Cardiac fibroblast (primary cell): Measurements from ENCODE around the gene ADGRL4.
A peak's percentile ranks its signal among the peaks of the same experiment; 100 is the strongest.

Experiments used
- DNase-seq, 2 donors: peaks; one replicate each; pipeline versions ENCODE4 v3.0.0 to v3.0.0-alpha.2; 2010; ENCODE audit warnings: low read depth in 2 of 2
- H3K4me3 ChIP-seq, 2 donors: replicated peaks in 1 of 2; 1 replicate in 1 of 2; 2 replicates in 1 of 2; pipeline ENCODE4 v1.5.1; 2011; ENCODE audit warnings: low read depth in 2 of 2, low read length in 2 of 2, mild to moderate bottlenecking in 2 of 2, moderate library complexity in 1 of 2
- TF ChIP-seq, protein P1 (sequence below): IDR thresholded peaks from one replicate; pipeline ENCODE4 v1.5.1; 2011; ENCODE audit warnings: low read depth, mild to moderate bottlenecking, low read length, inconsistent platforms

The ADGRL4 gene

DNA sequence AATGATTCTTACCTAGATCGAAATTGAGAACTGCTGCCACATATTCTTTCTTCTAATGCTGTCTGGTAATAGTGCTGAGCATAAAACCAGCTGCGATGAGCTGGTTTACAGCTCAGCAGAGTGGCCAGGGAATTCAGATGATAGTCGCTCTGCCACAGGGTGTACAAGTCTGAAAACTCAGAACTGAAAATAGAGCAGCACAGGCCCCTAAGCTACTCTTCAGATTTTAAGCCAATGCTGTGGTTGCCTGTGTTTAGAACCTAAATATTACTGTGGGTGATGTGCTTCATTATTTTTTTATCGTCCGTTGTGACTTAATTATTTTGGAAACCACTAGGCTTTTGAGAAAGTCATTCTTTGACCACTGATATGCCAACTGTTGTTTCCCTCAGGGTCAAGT is 152.0 kb downstream of the ADGRL4 start:
- TF ChIP-seq, protein P1, sequence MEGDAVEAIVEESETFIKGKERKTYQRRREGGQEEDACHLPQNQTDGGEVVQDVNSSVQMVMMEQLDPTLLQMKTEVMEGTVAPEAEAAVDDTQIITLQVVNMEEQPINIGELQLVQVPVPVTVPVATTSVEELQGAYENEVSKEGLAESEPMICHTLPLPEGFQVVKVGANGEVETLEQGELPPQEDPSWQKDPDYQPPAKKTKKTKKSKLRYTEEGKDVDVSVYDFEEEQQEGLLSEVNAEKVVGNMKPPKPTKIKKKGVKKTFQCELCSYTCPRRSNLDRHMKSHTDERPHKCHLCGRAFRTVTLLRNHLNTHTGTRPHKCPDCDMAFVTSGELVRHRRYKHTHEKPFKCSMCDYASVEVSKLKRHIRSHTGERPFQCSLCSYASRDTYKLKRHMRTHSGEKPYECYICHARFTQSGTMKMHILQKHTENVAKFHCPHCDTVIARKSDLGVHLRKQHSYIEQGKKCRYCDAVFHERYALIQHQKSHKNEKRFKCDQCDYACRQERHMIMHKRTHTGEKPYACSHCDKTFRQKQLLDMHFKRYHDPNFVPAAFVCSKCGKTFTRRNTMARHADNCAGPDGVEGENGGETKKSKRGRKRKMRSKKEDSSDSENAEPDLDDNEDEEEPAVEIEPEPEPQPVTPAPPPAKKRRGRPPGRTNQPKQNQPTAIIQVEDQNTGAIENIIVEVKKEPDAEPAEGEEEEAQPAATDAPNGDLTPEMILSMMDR, result no peak
- no peak for DNase-seq
- no peak overlapping the region for H3K4me3 ChIP-seq

DNA sequence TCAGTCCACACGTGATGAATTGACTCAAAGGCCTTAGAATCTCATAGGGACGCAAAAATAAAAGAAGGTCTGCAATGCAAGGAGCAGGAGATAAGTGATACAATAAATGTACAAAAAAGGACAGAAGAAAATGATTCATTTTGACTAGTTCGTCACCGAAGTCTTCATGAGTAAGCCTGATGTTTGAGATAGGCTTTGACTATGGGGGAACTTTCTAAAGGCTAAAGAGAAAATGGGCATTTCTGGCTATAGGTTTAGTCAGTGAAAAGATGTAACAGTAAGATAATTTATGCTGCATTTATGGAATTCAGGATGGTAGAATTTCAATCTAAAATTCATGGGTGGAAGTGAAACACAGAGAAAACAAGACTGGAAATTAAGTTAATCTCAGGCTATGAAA is 163.0 kb downstream of the ADGRL4 start:
- no peak overlapping the region for H3K4me3 ChIP-seq
- DNase-seq, result peak; percentile 33 to 80
- TF ChIP-seq, protein P1, result no peak

DNA sequence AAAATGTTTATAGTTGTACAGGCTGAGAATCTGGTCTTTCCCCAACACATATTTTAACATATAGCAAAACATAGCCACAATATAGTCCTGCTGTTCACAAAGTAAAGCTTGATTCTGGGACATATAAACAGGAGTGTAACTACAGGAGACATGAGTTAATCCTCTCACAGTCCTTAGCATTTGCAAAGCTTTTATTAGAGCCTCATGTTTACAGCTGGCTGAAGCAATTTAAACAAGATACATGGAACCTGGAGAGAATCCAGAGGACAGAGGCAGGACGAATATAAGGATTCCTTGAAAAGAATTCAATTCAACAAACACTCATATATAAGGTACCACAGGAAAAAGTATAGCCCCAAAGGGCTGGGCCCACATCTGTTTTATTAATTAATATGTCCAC is 163.4 kb downstream of the ADGRL4 start:
- peak in 1 of 2 donors; percentile 12 for DNase-seq
- TF ChIP-seq, protein P1, result no peak
- no peak overlapping the region for H3K4me3 ChIP-seq

DNA sequence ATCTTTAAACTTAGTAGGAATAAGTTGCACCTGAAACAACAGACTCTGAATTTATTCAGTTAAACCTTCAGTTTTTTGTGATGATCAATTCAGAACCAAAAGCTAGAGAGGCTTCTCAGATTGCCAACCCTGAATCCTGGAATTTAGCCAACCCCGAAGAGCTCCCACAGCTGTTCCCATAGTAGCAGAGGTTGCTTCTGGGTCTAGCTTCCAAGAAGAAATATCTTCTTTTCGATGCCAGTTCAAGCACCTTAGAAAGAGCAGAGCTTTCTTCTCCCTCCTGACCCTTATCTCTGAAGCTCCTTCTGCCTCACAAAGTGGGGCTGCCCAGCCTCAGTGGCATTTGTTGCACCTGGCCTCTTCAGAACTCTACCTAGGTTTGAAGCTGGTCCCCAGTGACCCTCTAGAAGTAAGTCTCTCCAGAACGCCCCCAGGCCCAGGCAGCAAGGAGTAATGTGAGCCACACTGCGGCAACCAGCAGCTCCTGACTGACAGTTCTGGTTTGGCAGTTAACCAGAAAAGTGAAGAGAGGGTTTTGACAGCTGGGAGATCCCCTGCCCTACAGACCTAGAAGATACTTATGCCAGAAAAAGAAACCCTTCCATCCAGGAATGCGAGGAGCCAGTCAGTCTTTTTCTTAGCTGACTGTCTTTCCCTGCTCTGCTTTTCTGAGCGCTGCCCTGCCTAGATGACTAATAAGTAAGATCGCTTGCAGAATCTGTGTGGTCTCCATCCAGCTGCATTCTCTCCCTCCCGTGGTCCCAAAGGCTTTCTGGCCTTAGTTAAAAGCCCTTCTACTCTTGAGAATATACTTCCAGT is 165.9 kb downstream of the ADGRL4 start:
- TF ChIP-seq, protein P1, result no peak
- peak overlapping the region in 1 of 2 donors; percentile 22 for H3K4me3 ChIP-seq
- peak; percentile 84 to 90 for DNase-seq
